ENCODE measurements around the gene ECE1. TPM values are rescaled to one million over a fixed set of nuclear protein-coding genes. Genes with fewer than 3 reads are reported as not detected.
A peak's percentile ranks its signal among the peaks of the same experiment; 100 is the strongest.

The ECE1 gene
- total RNA-seq, 1 donor from 2014 or later = 217 TPM

GRCh38 chr1:21262293-21263051 lies 27.8 kb downstream of the ECE1 start:
- Mint-ChIP-seq H3K27ac (peak overlapping the region; percentile 92), H3K4me3 (ENCODE audit: low read depth) (peak overlapping the region; percentile 12), H3K9me3 (ENCODE audit: low read depth) (peaks cover 2% of the 10 kb centered on the region), H3K4me1 (ENCODE audit: low read depth) (peaks cover 41% of the 10 kb centered on the region), H3K27me3 (no peaks in the 10 kb centered on the region), H3K36me3 (ENCODE audit: insufficient read depth) (peaks cover 36% of the 10 kb centered on the region)
- DNase-seq (ENCODE audit: low spot score, unreplicated experiment) = no peak
- TF ChIP-seq, protein P1, sequence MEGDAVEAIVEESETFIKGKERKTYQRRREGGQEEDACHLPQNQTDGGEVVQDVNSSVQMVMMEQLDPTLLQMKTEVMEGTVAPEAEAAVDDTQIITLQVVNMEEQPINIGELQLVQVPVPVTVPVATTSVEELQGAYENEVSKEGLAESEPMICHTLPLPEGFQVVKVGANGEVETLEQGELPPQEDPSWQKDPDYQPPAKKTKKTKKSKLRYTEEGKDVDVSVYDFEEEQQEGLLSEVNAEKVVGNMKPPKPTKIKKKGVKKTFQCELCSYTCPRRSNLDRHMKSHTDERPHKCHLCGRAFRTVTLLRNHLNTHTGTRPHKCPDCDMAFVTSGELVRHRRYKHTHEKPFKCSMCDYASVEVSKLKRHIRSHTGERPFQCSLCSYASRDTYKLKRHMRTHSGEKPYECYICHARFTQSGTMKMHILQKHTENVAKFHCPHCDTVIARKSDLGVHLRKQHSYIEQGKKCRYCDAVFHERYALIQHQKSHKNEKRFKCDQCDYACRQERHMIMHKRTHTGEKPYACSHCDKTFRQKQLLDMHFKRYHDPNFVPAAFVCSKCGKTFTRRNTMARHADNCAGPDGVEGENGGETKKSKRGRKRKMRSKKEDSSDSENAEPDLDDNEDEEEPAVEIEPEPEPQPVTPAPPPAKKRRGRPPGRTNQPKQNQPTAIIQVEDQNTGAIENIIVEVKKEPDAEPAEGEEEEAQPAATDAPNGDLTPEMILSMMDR (IDR thresholded peaks at IDR 0.05; ENCODE audit: unreplicated experiment) = no peak

- H3K4me1 Mint-ChIP-seq (ENCODE audit: low read depth) = peaks cover 35% of the 10 kb centered on the region
- no peaks in the 10 kb centered on the region for H3K9me3 Mint-ChIP-seq (ENCODE audit: low read depth)
- TF ChIP-seq, protein P1 (IDR thresholded peaks at IDR 0.05; ENCODE audit: unreplicated experiment) = no peak
- H3K4me3 Mint-ChIP-seq (ENCODE audit: low read depth) = no peak overlapping the region
- DNase-seq (ENCODE audit: low spot score, unreplicated experiment) = no peak
- H3K27ac Mint-ChIP-seq = peak overlapping the region; percentile 92
- peaks cover 32% of the 10 kb centered on the region for H3K36me3 Mint-ChIP-seq (ENCODE audit: insufficient read depth)
- H3K27me3 Mint-ChIP-seq = no peaks in the 10 kb centered on the region
Measured at GRCh38 chr1:21261551-21262292, 28.5 kb downstream of the ECE1 start.

GRCh38 chr1:21260405-21261125 lies 29.7 kb downstream of the ECE1 start:
- Mint-ChIP-seq H3K27ac (peak overlapping the region; percentile 92), H3K9me3 (ENCODE audit: low read depth) (no peaks in the 10 kb centered on the region), H3K4me3 (ENCODE audit: low read depth) (no peak overlapping the region), H3K4me1 (ENCODE audit: low read depth) (peaks cover 23% of the 10 kb centered on the region), H3K27me3 (no peaks in the 10 kb centered on the region), H3K36me3 (ENCODE audit: insufficient read depth) (peaks cover 39% of the 10 kb centered on the region)
- TF ChIP-seq, protein P1 (IDR thresholded peaks at IDR 0.05; ENCODE audit: unreplicated experiment) = no peak
- no peak for DNase-seq (ENCODE audit: low spot score, unreplicated experiment)

GRCh38 chr1:21259316-21260076 lies 30.8 kb downstream of the ECE1 start:
- Mint-ChIP-seq H3K4me3 (ENCODE audit: low read depth) (no peak overlapping the region), H3K27me3 (no peaks in the 10 kb centered on the region), H3K9me3 (ENCODE audit: low read depth) (no peaks in the 10 kb centered on the region), H3K36me3 (ENCODE audit: insufficient read depth) (peaks cover 41% of the 10 kb centered on the region), H3K27ac (peak overlapping the region; percentile 62), H3K4me1 (ENCODE audit: low read depth) (peaks cover 19% of the 10 kb centered on the region)
- TF ChIP-seq, protein P1 (IDR thresholded peaks at IDR 0.05; ENCODE audit: unreplicated experiment) = no peak
- no peak for DNase-seq (ENCODE audit: low spot score, unreplicated experiment)

All from progenitor cell of endocrine pancreas (in vitro differentiated cells).